H1 (cell line): ENCODE results near the gene GJA10. TPM values are rescaled to one million over a fixed set of nuclear protein-coding genes. Genes with fewer than 3 reads are reported as not detected.

Experiments used
- NRF1 ChIP-seq: IDR thresholded peaks from 2 replicates; pipeline ENCODE4 v1.6.1; 2011; ENCODE audit warnings: mild to moderate bottlenecking, low read depth, low read length, improper control_type of control experiment
- POLR2A ChIP-seq, 2 experiments: IDR thresholded peaks; 1 replicate in 1 of 2; 2 replicates in 1 of 2; pipeline ENCODE4 v1.6.1; 2011; ENCODE audit warnings: low read depth in 2 of 2, low read length in 2 of 2, mild to moderate bottlenecking in 2 of 2; ENCODE audit errors: control extremely low read depth in 1 of 2
- RXRA ChIP-seq: IDR thresholded peaks from 2 replicates; pipeline ENCODE4 v1.6.1; 2011; ENCODE audit warnings: low read depth, mild to moderate bottlenecking, low read length, moderate library complexity; ENCODE audit not compliant: insufficient read depth
- SP1 ChIP-seq: IDR thresholded peaks from 2 replicates; pipeline ENCODE4 v1.6.1; 2011; ENCODE audit warnings: low read depth, low read length
- SP2 ChIP-seq: IDR thresholded peaks from 2 replicates; pipeline ENCODE4 v1.6.1; 2012; ENCODE audit warnings: mild to moderate bottlenecking, low read length, inconsistent platforms
- TAF1 ChIP-seq: IDR thresholded peaks from 2 replicates; pipeline ENCODE4 v1.6.1; 2011; ENCODE audit warnings: mild to moderate bottlenecking, low read depth, low read length
- polyA plus RNA-seq, 7 experiments: library from polyadenylated mRNA; depleted of rRNA in 3 of 7; stranded (reverse) in 5 of 7; unstranded in 2 of 7; fragments of >200 nt in 5 of 7; fragments of 200-250 nt in 2 of 7; gene quantifications; 1 replicate in 5 of 7; 2 replicates in 1 of 7; 4 replicates in 1 of 7; pipeline versions ENCODE4 v1.2.1 to v1.2.3, GENCODE V29; 2011 to 2013; ENCODE audit warnings: missing spikeins in 2 of 7, mixed read lengths in 2 of 7
- total RNA-seq: library from RNA; stranded (reverse); fragmentation: NEBNext Ultra II Directional; extraction: Animal tissue kit (Norgen Biotek cat#: 25700); gene quantifications from 2 replicates; pipeline ENCODE4 v1.2.1, GENCODE V29; 2021

Gene GJA10
- total and polyA plus RNA-seq, 2 of the 8 experiments (the other 6 are each of a cell fraction or from before 2014, with no cell fraction given): 0.21 TPM; not detected in 1

DNA sequence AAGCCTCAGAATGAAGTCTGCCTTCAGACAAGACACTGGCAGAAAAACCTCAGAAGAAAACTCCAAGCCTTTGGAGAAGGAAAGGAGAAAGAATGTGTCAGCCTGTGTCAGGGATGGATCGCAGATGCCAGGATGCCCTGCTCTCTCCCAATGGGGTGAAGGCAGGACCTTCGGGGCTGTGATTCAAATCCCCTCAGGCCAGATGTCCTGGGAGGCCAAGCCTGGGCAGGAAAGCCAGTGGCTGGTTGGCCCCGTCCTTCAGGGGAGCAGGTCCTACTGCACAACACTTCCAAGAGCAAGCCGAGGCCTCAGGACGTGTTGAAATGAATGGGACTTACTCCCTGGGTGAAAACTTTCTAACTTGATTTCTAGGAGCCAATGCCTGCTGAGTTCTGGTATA, 36.5 kb downstream of the GJA10 start (continued):
- TF ChIP-seq SP1 (no peak), POLR2A (IDR thresholded peaks at IDR 0.05; ENCODE audit: control extremely low read depth in 1 of 2, low read depth in 2 of 2, low read length in 2 of 2) (no peak), RXRA (no peak), TAF1 (no peak), NRF1 (no peak), SP2 (no peak)
